Upper lobe of left lung (tissue), 4 donors: Measurements from ENCODE around the gene TBC1D16.

Source experiments
- EP300 ChIP-seq, 4 donors: sonication (generic); formaldehyde crosslinking; IDR thresholded peaks; one replicate each; pipeline ENCODE4 v1.5.1; 2017; ENCODE audit warnings: antibody characterized with exemption in 4 of 4, control low read depth in 2 of 4
- POLR2AphosphoS5 ChIP-seq, 2 donors: sonication (generic); formaldehyde crosslinking; IDR thresholded peaks; one replicate each; pipeline ENCODE4 v1.5.1; 2017; ENCODE audit warnings: antibody characterized with exemption in 2 of 2
- TF ChIP-seq, protein P1 (sequence below), 6 experiments: fragments of 450-650 bp in 4 of 6; fragments of 200-600 bp in 2 of 6; sonication (generic) in 2 of 6; IDR thresholded peaks; one replicate each; pipeline ENCODE4 v1.5.1; 2016 to 2019; ENCODE audit warnings: antibody characterized with exemption in 6 of 6

DNA sequence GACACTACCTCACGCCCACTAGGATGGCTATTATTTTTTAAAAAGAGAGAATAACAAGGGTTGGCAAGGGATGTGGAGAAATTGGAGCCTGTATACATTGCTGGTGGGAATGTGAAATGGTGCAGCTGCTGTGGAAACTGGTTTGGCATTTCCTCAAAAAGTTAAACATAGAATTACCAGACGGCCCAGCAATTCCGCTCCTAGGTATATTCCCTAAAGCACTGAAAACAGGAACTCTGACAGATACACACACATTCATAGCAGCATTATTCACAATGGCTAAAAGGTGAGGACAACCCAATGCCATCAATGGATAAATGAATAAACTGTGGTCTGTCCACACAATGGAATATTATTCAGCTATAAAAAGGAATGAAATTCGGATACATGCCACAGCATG, 136.1 kb downstream of the TBC1D16 start:
- TF ChIP-seq, protein P1, sequence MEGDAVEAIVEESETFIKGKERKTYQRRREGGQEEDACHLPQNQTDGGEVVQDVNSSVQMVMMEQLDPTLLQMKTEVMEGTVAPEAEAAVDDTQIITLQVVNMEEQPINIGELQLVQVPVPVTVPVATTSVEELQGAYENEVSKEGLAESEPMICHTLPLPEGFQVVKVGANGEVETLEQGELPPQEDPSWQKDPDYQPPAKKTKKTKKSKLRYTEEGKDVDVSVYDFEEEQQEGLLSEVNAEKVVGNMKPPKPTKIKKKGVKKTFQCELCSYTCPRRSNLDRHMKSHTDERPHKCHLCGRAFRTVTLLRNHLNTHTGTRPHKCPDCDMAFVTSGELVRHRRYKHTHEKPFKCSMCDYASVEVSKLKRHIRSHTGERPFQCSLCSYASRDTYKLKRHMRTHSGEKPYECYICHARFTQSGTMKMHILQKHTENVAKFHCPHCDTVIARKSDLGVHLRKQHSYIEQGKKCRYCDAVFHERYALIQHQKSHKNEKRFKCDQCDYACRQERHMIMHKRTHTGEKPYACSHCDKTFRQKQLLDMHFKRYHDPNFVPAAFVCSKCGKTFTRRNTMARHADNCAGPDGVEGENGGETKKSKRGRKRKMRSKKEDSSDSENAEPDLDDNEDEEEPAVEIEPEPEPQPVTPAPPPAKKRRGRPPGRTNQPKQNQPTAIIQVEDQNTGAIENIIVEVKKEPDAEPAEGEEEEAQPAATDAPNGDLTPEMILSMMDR (IDR thresholded peaks at IDR 0.05), result no peak
- no peak for TF ChIP-seq EP300 (IDR thresholded peaks at IDR 0.05)
- TF ChIP-seq POLR2AphosphoS5 (IDR thresholded peaks at IDR 0.05), result no peak
